Measurements from ENCODE around the gene CCDC146.

DNA sequence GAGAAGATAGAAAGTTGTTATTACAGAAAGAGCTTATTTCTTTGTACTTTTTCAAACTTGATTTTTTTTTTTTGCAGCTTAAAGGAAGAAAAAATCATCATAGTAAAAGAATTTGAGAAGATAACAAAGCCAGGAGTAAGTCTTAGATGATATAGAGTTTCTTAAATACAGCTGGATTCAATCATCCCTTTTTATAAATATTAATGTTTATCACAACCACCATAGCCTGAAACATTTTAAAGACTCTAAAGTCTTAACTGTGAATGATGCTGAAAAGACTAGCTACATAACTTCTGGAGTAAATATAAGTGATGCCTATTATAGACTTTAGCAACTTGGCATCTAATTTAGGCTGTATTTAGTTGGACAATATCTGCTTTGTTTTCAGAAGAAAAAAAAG is 132.0 kb downstream of the CCDC146 start:
- TF ChIP-seq, protein P1, sequence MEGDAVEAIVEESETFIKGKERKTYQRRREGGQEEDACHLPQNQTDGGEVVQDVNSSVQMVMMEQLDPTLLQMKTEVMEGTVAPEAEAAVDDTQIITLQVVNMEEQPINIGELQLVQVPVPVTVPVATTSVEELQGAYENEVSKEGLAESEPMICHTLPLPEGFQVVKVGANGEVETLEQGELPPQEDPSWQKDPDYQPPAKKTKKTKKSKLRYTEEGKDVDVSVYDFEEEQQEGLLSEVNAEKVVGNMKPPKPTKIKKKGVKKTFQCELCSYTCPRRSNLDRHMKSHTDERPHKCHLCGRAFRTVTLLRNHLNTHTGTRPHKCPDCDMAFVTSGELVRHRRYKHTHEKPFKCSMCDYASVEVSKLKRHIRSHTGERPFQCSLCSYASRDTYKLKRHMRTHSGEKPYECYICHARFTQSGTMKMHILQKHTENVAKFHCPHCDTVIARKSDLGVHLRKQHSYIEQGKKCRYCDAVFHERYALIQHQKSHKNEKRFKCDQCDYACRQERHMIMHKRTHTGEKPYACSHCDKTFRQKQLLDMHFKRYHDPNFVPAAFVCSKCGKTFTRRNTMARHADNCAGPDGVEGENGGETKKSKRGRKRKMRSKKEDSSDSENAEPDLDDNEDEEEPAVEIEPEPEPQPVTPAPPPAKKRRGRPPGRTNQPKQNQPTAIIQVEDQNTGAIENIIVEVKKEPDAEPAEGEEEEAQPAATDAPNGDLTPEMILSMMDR (IDR thresholded peaks at IDR 0.05), result no peak
- TF ChIP-seq POLR2A (IDR thresholded peaks at IDR 0.05) (no peak), EP300 (IDR thresholded peaks at IDR 0.05) (no peak)
